SK-N-SH (cell line): Measurements from ENCODE around the gene RP9. TPM values are rescaled to one million over a fixed set of nuclear protein-coding genes. Genes with fewer than 3 reads are reported as not detected.

Source experiments
- CTCF ChIA-PET: fragments of 300-600, 350-600 bp; formaldehyde crosslinking; extraction: SDS; loops from one replicate; lab custom pipeline; 2021; lab: Yijun Ruan, JAX
- POLR2A ChIA-PET: fragments of 350-600 bp; sonication (Branson Sonifier 250); formaldehyde crosslinking; extraction: SDS; loops from one replicate; lab custom pipeline; 2020; ENCODE audit warnings: antibody characterized with exemption, inconsistent platforms; lab: Yijun Ruan, JAX
- DNase-seq: peaks from one replicate; pipeline ENCODE4 v3.0.0; 2012
- H2AFZ ChIP-seq: fragments of 200-600 bp; sonication (generic); 2 replicates; pipeline ENCODE4 v1.8.1; 2016; ENCODE audit warnings: antibody characterized with exemption, mild to moderate bottlenecking, low read depth
- H3F3A ChIP-seq: fragments of 200-600 bp; sonication (generic); replicated peaks from 2 replicates; pipeline ENCODE3; 2016; ENCODE audit warnings: antibody characterized with exemption, mild to moderate bottlenecking; ENCODE audit not compliant: insufficient read depth
- H3K27ac ChIP-seq, 2 experiments: fragments of 200-500 bp in 1 of 2; fragments of 200-600 bp in 1 of 2; sonication (Bioruptor generic) in 1 of 2; sonication (generic), shearing (Covaris generic) in 1 of 2; 2 replicates each; pipeline versions ENCODE4 v1.5.1 to v1.6.1; 2014 to 2016; ENCODE audit warnings: low read depth in 2 of 2, inconsistent platforms in 1 of 2, low read length in 1 of 2, mild to moderate bottlenecking in 1 of 2, mixed read lengths in 1 of 2
- H3K27me3 ChIP-seq: fragments of 200-600 bp; sonication (generic), shearing (Covaris generic); 2 replicates; pipeline ENCODE4 v1.6.1; 2016; ENCODE audit warnings: mixed run types; ENCODE audit not compliant: insufficient read depth
- H3K36me3 ChIP-seq, 2 experiments: fragments of 200-500 bp in 1 of 2; fragments of 200-600 bp in 1 of 2; sonication (Bioruptor generic) in 1 of 2; sonication (generic) in 1 of 2; replicated peaks in 1 of 2; 2 replicates each; pipeline versions ENCODE3 to v1.5.1; 2014 to 2016; ENCODE audit warnings: low read length in 1 of 2, mild to moderate bottlenecking in 1 of 2; ENCODE audit not compliant: insufficient read depth in 2 of 2, control insufficient read depth in 1 of 2
- H3K4me1 ChIP-seq, 2 experiments: fragments of 200-500 bp in 1 of 2; fragments of 200-600 bp in 1 of 2; sonication (Bioruptor generic) in 1 of 2; sonication (generic), shearing (Covaris generic) in 1 of 2; 2 replicates each; pipeline versions ENCODE4 v1.5.1 to v1.6.1; 2014 to 2016; ENCODE audit warnings: low read depth in 1 of 2, low read length in 1 of 2, mixed run types in 1 of 2; ENCODE audit not compliant: insufficient read depth in 2 of 2, control insufficient read depth in 1 of 2
- H3K4me2 ChIP-seq: fragments of 200-600 bp; sonication (generic), shearing (Covaris generic); 2 replicates; pipeline ENCODE4 v1.6.1; 2017; ENCODE audit warnings: mixed run types
- H3K4me3 ChIP-seq, 2 experiments: fragments of 200-500 bp in 1 of 2; fragments of 200-600 bp in 1 of 2; sonication (Bioruptor generic) in 1 of 2; sonication (generic), shearing (Covaris generic) in 1 of 2; 2 replicates each; pipeline versions ENCODE4 v1.5.1 to v1.8.1; 2014 to 2016; ENCODE audit warnings: low read depth in 2 of 2, inconsistent platforms in 1 of 2, low read length in 1 of 2, mild to moderate bottlenecking in 1 of 2, mixed read lengths in 1 of 2, moderate library complexity in 1 of 2
- H3K79me2 ChIP-seq: fragments of 200-600 bp; sonication (generic); 2 replicates; pipeline ENCODE4 v1.8.1; 2017; ENCODE audit warnings: mild to moderate bottlenecking; ENCODE audit not compliant: insufficient read depth
- H3K9ac ChIP-seq: fragments of 200-600 bp; sonication (generic); 2 replicates; pipeline ENCODE4 v1.6.1; 2017; ENCODE audit warnings: mixed run types
- H3K9me2 ChIP-seq: fragments of 200-600 bp; sonication (generic); 2 replicates; pipeline ENCODE4 v1.6.1; 2017; ENCODE audit warnings: mixed run types
- H3K9me3 ChIP-seq: fragments of 200-600 bp; sonication (generic); 2 replicates; pipeline ENCODE4 v1.6.1; 2017; ENCODE audit warnings: mixed run types, mild to moderate bottlenecking, moderate library complexity
- H4K20me1 ChIP-seq: fragments of 200-600 bp; sonication (generic); 2 replicates; pipeline ENCODE4 v1.6.1; 2017; ENCODE audit warnings: mild to moderate bottlenecking, mixed run types; ENCODE audit not compliant: insufficient read depth
- EP300 ChIP-seq, 2 experiments: IDR thresholded peaks; 2 replicates each; pipeline versions ENCODE4 v1.4.0 to v1.6.1; 2012; ENCODE audit warnings: borderline replicate concordance in 1 of 2, low read depth in 1 of 2, low read length in 1 of 2
- FOSL2 ChIP-seq: IDR thresholded peaks from 2 replicates; pipeline ENCODE4 v1.4.0; 2012; ENCODE audit warnings: low read depth, mild to moderate bottlenecking, moderate library complexity, borderline replicate concordance
- GATA2 ChIP-seq: sonication (generic); formaldehyde crosslinking; IDR thresholded peaks from 2 replicates; pipeline ENCODE4 v1.5.0; 2020; ENCODE audit warnings: mild to moderate bottlenecking, missing genetic modification reagents
- JUND ChIP-seq: IDR thresholded peaks from 2 replicates; pipeline ENCODE4 v1.4.0; 2012
- MEF2A ChIP-seq: IDR thresholded peaks from 2 replicates; pipeline ENCODE4 v1.4.0; 2012; ENCODE audit warnings: low read depth, borderline replicate concordance
- NFIC ChIP-seq: IDR thresholded peaks from 2 replicates; pipeline ENCODE4 v1.4.0; 2012; ENCODE audit warnings: borderline replicate concordance
- POLR2AphosphoS5 ChIP-seq: IDR thresholded peaks from 2 replicates; pipeline ENCODE4 v1.6.1; 2012; ENCODE audit warnings: low read depth, low read length
- RAD21 ChIP-seq: IDR thresholded peaks from 2 replicates; pipeline ENCODE4 v1.6.1; 2012; ENCODE audit warnings: mild to moderate bottlenecking, low read length
- RXRA ChIP-seq: IDR thresholded peaks from 2 replicates; pipeline ENCODE4 v1.4.0; 2012; ENCODE audit warnings: low read depth, mild to moderate bottlenecking, borderline replicate concordance
- TAF1 ChIP-seq: IDR thresholded peaks from 2 replicates; pipeline ENCODE4 v1.6.1; 2012; ENCODE audit warnings: low read depth, mild to moderate bottlenecking, low read length, moderate library complexity, borderline replicate concordance
- TEAD4 ChIP-seq: IDR thresholded peaks from 2 replicates; pipeline ENCODE4 v1.4.0; 2012; ENCODE audit warnings: mild to moderate bottlenecking, borderline replicate concordance; ENCODE audit not compliant: insufficient read depth
- WGBS: methylation state at CpG from one replicate; pipeline ENCODE4 v1.1.6; 2017; ENCODE audit warnings: low lambda C conversion rate; 5-methylcytosine and 5-hydroxymethylcytosine counted together
- polyA plus RNA-seq, 3 experiments: library from polyadenylated mRNA; depleted of rRNA; stranded (reverse); fragments of >200 nt; gene quantifications; 2 replicates each; pipeline ENCODE4 v1.2.3, GENCODE V29; 2012
- TF ChIP-seq, protein P1 (sequence below): fragments of 150-350 bp; IDR thresholded peaks from 2 replicates; pipeline ENCODE4 v1.6.1; 2016; ENCODE audit warnings: mild to moderate bottlenecking, low read depth, low read length
- TF ChIP-seq, protein P2 (sequence below): IDR thresholded peaks from 2 replicates; pipeline ENCODE4; 2012
- TF ChIP-seq, protein P3 (sequence below): IDR thresholded peaks from 2 replicates; pipeline ENCODE4 v1.4.0; 2012; ENCODE audit warnings: low read depth, borderline replicate concordance
- TF ChIP-seq, protein P4 (sequence below): fragments of 150-350 bp; IDR thresholded peaks from 2 replicates; pipeline ENCODE4 v1.6.1; 2017; ENCODE audit warnings: antibody characterized with exemption, low read length, low read depth, borderline replicate concordance

RP9 gene
- polyA plus RNA-seq, 1 of the 3 experiments (the other 2 are of a cell fraction), result 31.6 TPM

DNA sequence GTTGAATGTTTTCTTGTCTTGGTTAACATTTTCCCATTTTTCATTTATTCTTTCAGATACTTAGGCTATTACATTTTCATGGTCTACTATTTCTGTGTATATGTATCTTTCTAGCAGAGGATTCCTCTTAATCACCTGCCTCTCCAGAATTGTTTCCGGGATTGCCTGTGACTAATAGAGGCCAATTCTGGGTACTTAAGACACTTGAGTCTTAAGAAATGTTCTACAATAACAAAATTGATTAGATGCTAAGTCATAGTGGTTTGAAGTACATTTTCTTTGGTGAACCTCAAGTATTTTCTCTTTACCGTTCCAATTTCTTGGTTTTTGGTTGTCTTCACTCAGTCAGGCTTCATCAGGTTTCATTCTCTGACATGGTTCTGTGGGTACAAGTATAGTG is 46.6 kb upstream of the RP9 start:
- Histone ChIP-seq H3K4me2 (no peak overlapping the region), H3K4me3 (no peak overlapping the region), H3K9me2 (no peaks in the 10 kb centered on the region), H3K36me3 (peaks cover 3 to 4% of the 10 kb centered on the region in 2 experiments), H3K9me3 (no peaks in the 10 kb centered on the region), H3K79me2 (no peaks in the 10 kb centered on the region), H3F3A (no peaks in the 10 kb centered on the region), H2AFZ (no peak overlapping the region), H3K27ac (peak overlapping the region in 1 of 2 experiments; percentile 6; a peak in 2 of 4 replicates), H4K20me1 (no peaks in the 10 kb centered on the region), H3K9ac (no peak overlapping the region), H3K27me3 (no peaks in the 10 kb centered on the region), H3K4me1 (peaks cover 11 to 16% of the 10 kb centered on the region in 2 experiments; a peak in 3 of 4 replicates)
- CTCF ChIA-PET, result interaction anchor here (1.0 to 1.7 kb wide), 2 partner anchors 27 to 30 kb away, joined by 3 to 5 read pairs; no protein-coding TSS in a partner anchor
- POLR2A ChIA-PET, result no interaction called here
- DNase-seq, result no peak
- WGBS, result 84% methylated on average over 2 of the region's 2 CpGs
- TF ChIP-seq RXRA (no peak), FOSL2 (no peak), GATA2 (CRISPR knock-in tag) (no peak), NFIC (no peak), TEAD4 (no peak), MEF2A (no peak), EP300 (IDR thresholded peaks at IDR 0.05; ENCODE audit: borderline replicate concordance in 1 of 2, low read depth in 1 of 2, low read length in 1 of 2) (no peak; a peak in 1 of 4 replicates), TAF1 (no peak), POLR2AphosphoS5 (no peak), RAD21 (no peak), JUND (peak; percentile 12; the same call in 1 of the 2 replicates)
- TF ChIP-seq, protein P1, sequence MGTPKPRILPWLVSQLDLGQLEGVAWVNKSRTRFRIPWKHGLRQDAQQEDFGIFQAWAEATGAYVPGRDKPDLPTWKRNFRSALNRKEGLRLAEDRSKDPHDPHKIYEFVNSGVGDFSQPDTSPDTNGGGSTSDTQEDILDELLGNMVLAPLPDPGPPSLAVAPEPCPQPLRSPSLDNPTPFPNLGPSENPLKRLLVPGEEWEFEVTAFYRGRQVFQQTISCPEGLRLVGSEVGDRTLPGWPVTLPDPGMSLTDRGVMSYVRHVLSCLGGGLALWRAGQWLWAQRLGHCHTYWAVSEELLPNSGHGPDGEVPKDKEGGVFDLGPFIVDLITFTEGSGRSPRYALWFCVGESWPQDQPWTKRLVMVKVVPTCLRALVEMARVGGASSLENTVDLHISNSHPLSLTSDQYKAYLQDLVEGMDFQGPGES, result no peak
- TF ChIP-seq, protein P2, sequence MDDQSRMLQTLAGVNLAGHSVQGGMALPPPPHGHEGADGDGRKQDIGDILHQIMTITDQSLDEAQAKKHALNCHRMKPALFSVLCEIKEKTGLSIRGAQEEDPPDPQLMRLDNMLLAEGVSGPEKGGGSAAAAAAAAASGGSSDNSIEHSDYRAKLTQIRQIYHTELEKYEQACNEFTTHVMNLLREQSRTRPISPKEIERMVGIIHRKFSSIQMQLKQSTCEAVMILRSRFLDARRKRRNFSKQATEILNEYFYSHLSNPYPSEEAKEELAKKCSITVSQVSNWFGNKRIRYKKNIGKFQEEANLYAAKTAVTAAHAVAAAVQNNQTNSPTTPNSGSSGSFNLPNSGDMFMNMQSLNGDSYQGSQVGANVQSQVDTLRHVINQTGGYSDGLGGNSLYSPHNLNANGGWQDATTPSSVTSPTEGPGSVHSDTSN, result 0 out of 2 replicates have a peak, but pooled peaks have one; percentile 18
- TF ChIP-seq, protein P3, sequence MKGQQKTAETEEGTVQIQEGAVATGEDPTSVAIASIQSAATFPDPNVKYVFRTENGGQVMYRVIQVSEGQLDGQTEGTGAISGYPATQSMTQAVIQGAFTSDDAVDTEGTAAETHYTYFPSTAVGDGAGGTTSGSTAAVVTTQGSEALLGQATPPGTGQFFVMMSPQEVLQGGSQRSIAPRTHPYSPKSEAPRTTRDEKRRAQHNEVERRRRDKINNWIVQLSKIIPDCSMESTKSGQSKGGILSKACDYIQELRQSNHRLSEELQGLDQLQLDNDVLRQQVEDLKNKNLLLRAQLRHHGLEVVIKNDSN, result no peak
- TF ChIP-seq, protein P4, sequence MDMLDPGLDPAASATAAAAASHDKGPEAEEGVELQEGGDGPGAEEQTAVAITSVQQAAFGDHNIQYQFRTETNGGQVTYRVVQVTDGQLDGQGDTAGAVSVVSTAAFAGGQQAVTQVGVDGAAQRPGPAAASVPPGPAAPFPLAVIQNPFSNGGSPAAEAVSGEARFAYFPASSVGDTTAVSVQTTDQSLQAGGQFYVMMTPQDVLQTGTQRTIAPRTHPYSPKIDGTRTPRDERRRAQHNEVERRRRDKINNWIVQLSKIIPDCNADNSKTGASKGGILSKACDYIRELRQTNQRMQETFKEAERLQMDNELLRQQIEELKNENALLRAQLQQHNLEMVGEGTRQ, result no peak
